GM18870 (cell line): Measurements from ENCODE around the gene CCDC27.

Experiments used
- ATAC-seq: cut with Tn5 transposase; IDR thresholded peaks from one replicate; pipeline ENCODE4 v1.9.1; 2021; ENCODE audit warnings: moderate library complexity; ENCODE audit not compliant: unreplicated experiment

Gene CCDC27

DNA sequence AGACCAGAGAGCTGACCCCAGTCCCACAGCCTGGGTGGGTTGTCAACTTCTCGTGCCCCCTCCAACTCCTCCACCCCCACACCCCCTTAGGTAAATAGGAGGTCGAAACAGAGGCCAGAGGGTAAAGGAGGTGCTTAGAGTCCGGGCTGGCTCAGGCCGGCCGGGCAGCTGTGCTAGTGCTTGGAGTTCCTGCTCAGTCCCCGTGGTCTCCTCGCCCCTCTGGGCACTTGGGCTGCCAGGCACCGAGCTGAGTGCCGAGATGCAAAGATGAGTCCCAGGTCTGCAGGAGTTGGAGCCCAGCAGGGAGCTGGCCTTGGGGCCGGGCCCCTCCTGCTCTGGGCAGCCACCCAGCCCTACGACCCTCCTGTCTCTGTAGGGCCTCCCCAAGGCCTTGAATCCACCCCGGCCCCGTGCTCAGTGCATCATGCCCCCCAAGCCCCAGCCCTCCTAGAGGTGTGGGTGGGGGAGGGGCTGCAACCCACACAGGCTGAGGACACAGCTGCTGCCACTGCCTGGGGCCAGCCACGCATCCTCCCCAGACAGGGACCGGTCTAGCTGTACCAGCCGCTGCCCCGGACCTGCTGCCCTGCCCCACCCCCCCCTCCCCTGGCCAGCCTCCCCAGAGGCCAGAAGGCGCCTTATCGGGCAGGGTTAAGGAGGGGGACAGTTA lies 22.2 kb downstream of the CCDC27 start:
- no peak for ATAC-seq

DNA sequence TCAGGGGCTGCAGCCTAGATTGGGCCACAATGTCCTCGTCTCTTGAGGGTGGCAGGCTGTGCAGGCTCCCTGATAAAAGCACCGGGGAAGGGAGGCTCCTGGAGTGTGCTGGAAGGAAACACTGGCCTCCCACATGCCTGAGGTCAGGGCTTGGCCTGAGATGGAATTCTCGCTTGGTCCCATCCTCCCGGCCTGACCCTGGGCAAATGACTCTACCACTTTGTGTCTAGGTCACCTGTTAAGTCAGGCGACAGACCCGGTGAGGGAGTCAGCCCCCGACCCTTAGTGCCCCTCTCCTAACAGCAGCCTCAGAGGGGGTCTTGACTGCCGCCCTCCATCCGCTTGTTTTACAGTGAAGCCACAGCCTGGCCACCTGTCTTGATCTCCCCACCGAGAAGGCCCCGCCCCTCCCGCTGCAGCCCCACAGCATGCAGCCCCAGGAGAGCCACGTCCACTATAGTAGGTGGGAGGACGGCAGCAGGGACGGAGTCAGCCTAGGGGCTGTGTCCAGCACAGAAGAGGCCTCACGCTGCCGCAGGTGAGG lies 22.8 kb downstream of the CCDC27 start:
- ATAC-seq: no peak

DNA sequence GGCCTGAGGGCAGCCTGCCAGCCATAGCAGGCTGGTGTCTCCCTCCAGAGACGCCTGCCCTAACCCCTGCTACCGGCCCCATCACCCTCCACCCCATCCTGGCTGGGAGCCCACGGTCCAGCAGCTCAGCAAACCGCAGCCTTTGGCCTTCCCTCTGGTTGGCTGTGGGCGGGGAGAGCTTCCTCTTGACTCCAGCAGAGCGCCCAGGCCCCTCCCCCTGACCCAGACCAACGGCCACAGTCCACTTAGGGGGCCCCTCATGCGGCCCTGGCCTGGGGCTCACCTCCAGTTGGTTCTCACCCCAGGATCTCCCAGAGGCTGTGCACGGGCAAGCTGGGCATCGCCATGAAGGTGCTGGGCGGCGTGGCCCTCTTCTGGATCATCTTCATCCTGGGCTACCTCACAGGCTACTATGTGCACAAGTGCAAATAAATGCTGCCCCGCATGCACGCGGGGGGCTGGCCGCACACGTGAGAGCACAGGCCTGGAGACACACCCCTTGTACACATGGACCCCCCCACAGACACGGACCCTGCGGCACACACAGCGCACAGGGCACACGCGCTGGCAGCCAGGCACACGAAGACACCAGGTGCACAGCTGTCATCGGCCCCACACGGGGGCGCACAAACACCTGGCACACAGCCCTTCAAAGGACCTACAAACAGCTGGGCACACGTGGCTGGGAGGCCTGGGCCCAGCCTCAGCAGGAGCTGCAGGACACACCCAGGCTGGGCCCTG lies 23.4 kb downstream of the CCDC27 start:
- no peak for ATAC-seq

DNA sequence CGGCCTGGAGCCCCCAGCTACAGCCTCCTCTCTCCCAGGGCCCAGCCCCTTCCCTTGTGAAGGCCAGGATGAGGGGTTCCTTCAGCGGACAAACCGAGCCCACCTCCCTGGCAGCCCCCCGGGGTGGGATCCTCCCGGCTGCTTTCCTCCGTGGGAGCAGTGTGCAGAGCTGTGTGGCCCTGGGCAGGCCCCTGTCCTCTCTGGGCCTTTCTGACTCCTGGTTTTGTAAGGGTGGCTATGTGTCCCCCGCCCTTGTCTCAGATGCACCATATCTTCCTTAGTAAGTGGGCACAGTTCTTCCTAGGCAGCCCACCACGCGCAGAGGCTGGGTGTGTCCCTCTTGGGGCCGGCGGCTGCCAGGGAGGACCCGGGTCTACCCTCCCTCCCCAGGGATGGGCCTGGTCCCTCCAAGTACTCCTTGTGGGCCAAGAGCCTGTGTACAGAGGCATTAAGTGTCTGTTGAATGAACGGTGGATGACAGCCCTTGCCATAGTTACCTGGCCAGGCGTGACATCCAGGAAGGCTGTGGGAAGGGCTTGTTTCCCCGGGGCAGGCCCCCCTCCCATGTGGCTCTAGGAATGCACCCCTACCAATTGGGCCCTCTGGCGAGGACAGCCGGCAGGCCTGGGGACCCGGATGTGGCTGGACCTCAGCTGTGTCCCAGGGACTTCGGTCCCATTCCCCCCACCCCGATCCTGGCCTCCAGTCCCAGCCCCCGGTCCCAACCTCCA lies 24.1 kb downstream of the CCDC27 start:
- no peak for ATAC-seq

DNA sequence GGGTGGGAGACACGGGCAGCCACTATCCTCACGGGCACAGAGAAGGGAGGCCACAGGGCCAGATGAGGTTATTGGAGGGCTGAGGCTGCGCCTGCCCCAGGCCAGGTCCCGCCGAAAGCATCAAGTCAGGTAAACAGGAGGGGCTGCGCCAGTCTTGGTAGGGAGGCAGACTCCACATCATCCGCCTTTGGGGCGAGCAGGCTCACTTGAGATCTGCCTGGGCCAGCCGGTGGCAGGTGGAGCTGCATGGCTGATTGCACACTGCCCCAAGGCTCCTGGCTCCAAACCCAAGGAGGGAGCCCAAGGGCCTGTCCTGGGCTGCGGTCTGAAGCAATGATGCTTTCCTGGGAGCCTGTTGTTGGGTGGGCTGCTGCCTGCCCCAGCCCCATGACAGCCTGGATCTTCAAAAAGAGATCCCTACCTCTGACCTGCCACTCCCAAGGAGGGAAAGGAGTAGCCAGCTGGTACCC lies 24.9 kb downstream of the CCDC27 start:
- no peak for ATAC-seq

DNA sequence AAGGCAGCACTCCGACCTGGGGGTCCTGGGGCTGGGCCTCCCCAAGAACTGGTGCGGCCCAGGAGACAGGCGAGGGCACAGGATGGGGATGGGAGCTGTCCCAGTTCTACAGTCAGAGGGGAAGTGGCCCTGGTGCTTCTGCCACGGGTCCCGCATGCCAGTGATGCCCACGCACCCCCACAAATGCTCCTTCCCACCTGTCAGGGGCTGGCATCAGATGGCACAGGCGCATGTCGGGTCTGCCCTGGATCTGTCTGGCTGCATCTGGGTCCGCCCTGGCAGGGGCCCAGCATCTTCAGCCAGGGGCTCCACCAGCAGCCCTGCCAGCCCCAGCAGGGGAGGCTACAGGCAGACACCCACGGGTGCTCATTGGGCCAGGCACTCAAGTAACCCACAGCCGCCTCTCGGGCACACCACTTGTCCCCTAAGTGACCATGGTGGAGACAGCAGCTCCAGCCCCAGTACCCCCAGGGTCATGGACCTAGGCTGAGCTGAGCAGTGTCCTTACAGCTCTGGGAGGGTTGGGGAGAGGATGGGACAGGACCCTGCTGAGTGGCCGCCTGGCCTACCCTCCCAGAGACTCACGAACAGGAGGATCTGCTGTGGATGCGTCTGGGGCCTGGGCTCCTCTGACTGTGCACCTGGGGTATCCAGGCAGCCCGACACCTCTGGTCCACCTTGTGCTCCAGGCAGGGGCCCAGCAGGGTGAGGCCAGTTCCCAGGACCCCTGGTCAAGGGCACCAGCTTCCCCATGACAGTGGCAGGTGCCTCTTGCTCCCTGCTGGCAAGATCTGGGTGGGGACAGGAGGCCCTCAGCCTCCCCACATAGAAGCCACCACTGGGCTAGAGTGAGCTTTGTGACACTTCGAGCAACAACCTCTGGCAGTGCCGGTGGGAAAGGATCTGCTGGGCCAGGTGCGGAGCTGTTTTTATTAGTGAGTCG lies 25.7 kb downstream of the CCDC27 start:
- no peak for ATAC-seq

DNA sequence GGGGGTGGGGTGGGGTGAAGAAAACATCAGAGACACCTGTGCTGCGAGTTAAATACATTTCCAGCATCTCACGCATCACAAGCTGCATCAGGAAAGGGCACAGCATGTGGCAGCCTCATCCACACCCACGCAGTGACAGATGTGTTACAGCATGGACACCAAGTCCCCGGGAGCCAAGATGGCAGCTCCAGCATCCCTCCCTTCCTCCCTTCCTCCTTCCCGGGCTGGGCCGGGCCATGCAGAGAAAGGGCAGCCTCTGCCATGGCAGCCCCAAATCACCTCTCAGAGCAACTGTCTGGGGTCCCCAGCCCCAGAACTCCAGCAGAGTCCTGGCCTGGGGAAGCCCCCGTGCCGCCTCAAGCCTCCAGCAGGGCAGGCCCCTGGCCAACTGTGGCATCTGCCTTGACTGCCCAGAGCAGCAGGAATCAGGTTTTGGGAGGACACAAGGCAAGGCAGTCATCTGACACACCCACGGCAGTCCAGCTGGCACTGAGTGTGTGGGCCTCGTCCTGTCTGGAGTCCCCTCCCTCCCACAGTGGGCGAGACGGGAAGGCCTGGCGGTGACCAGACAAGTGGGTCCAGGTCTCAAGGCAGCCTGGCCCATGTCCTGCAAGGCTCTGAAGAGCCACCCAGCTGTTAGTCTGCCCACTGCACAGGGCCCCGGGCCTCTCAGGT lies 26.5 kb downstream of the CCDC27 start:
- no peak for ATAC-seq

DNA sequence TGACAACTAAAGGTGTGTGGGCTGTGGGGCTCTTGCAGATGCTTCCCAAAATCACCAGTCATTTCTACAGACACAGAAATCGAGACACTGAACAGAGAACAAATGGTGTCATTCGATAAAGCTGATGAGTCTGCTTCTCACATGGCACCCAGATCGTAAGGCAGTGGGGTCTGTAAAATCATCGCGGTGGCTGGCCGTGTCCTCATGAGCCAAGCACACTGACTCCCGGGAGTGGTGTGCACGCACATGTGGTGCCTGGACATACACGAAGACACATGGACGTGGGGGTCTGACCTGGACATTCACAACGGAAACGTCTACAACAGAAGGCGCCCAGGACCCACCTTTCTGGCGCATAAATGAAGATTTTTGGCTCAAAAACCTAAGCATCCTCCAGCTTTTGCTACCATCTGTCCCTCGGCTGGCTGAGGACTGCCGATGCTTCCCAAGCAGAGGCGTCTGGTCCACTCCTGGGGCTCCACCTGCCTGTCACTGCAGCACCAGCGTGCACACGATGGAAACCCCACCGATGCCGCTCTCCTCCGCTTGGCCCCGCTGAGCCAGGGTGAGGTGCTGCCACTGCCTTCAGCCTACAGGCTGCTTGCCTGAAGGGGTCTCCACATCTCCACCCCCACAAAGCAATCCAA lies 27.1 kb downstream of the CCDC27 start:
- no peak for ATAC-seq

DNA sequence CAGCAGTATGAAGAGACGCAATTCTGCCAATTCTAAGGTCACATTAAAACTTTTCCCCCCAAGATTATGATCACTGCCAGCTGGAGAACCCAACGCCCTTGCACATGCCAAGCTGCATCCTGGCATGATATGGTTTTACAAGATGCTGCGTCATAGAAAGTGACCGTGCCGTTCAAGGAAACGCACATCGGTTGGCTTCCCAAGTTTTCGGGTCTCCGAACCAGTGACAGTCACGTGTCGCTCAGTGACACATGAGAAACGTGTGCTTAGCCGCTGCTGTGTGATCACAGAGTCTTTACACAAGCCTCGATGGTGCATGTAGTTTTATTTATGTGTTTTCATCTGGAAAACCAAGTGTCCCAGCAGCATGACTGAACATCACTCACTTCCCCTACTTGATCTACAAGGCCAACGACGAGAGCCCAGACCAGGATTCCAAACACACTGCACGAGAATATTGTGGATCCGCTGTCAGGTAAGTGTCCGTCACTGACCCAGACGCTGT lies 27.7 kb downstream of the CCDC27 start:
- ATAC-seq: no peak

DNA sequence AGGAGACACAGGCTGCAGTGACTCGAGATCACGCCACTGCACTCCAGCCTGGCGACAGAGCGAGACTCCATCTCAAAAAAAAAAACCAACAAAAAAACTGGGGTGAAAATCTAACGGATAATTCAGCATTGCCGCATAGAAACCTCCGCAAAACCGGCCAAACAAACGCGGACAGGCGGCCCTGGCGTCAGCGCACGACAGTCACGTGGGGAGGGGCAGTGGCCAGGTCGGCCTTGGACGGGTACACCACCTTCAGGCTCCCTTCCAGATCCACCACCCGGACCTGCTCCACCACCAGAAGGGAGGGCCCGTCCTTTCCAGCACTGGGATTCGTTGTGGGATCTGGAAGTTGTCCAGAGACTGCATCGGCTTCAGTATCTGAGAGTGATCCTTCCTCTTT lies 28.7 kb downstream of the CCDC27 start:
- ATAC-seq: no peak

DNA sequence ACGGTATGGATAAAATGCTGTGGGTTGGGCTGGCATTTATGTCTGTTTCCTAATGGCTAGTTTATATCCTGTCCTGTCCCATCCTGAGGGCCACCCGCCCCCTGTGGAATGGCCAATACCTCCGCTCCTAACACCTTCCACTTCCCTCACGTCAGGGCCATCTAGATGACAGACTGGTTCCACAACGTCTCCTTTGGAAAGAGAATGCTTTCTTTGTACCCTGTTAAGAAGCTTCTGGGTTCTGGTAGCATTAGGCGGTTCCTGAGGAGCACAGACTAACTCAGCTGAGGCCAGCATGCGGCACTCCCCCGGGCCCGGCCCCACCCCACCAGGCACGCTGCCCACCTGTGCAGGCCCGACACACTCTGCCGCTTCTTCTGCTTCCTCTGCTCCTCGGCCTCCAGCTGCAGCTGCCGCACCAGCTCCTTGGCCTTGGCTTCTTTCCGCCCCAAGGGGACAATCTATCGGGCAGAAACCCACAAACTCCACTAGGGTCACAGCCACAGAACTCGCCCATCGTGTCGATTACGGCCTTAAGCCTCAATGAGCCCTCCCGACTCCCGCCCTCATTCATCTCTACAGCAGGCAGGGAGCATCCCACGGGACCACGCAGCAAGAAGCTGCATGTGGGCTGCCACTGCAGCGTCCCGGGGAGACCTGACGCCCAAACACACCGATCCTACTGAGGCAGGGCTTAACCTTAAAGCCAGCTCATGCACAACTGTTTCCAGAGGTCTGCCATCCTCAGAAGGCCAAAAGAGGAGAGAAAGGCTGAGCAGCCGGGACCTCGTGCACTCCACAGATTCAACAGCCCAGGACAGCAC lies 31.6 kb downstream of the CCDC27 start:
- ATAC-seq: no peak

DNA sequence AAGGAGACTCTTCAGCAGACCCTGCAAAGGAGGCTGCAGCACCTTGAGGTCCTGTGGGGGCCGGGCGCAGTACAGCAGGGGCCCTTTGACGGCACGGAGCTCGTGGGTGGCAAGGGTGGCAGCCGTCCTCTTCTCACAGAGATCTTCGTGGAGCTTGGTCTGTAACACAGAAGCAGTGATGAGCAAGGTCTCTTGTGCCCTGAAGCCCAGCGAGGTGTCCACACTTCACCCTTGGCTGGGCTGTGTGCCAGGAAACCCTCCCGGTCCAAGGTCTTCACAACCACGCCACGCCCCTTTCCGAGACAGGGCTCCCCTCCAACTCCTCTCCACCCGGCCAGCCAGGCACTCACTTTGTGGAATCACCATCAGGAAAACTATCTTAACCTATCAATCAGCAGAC lies 32.8 kb downstream of the CCDC27 start:
- ATAC-seq: no peak

DNA sequence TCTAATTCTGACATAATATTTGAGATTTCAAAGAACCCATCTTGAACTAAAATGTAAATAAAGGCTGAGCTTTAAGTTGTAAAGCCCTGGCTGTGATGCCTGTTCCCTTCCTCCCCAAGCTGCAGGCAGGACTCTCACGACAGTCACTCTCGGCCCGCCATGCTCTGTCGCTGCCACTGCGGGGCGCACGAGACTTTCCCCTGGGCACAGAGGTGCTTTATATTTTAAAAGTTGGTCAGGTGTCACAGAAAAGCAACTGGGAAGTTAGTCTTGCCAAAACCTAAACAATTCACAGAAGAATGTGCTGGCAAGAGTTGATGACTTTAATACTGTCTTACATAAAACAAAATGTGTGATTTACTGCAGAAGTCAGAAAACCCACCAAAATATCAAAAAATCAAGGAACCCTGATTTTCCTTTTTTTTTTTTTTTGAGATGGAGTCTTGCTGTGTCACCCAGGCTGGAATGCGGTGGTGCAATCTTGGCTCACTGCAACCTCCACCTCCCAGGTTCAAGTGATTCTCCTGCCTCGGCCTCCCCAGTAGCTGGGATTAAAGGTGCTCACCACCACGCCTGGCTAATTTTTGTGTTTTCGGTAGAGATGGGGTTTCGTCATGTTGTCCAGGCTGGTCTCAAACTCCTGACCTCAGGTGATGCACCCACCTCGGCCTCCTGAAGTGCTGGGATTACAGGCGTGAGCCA lies 33.4 kb downstream of the CCDC27 start:
- no peak for ATAC-seq

DNA sequence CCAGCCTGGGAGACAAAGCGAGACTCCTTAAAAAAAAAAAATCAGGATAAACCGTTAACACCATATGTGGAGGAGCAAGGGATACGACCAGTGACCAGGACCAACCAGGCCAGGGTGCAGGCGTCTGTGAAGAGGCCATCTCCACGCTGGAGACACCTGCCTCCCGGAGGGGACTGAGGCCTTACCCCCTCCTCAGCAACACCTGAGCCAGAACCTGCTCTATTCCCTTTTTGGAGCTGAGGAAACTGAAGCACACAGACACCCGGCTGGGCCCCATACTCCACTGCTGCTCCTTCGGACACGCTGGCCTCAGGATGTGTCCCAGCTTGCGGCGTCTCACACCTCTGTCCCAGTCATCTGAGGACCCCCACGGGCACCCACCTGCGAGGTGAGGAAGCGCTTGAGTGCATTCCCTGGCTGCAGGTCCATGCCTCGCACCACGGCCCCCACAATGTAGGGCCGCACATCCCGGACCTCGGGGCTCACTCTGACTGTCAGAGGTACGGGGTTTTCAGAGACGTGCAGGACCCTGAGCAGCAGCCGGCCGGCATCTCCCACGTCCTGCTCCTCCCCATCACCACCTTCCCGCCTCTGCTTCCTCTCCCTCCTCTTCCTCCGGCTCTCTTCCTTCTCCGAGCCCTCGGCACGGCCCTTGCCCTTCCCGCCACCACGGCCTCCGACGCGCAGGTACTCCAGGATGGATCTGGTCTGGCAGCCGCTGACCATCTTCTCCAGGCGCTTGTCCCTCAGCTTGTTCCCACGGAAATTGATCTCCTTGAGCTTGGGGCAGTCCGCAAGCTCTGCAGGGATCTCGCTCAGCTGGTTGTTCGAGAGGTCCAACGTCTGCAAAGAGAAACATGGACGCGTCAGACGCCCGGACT lies 34.5 kb downstream of the CCDC27 start:
- no peak for ATAC-seq

DNA sequence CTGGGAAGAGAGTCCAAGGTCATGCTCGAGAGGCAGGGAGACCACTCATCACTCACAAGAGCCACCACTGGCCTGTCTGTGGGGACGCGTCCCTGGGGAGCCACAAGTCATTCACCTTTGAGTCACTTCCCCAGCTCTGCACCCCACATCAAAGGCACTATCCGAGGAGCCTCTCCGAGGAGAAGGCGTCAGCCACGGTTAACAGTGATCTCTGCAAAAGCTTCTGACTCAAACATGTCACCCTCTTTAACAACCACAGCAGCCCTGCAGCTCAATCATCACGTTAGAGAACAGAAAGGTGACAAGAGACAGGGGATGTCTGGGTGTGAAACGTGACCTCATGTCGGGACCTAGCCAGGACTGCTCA lies 35.1 kb downstream of the CCDC27 start:
- no peak for ATAC-seq

DNA sequence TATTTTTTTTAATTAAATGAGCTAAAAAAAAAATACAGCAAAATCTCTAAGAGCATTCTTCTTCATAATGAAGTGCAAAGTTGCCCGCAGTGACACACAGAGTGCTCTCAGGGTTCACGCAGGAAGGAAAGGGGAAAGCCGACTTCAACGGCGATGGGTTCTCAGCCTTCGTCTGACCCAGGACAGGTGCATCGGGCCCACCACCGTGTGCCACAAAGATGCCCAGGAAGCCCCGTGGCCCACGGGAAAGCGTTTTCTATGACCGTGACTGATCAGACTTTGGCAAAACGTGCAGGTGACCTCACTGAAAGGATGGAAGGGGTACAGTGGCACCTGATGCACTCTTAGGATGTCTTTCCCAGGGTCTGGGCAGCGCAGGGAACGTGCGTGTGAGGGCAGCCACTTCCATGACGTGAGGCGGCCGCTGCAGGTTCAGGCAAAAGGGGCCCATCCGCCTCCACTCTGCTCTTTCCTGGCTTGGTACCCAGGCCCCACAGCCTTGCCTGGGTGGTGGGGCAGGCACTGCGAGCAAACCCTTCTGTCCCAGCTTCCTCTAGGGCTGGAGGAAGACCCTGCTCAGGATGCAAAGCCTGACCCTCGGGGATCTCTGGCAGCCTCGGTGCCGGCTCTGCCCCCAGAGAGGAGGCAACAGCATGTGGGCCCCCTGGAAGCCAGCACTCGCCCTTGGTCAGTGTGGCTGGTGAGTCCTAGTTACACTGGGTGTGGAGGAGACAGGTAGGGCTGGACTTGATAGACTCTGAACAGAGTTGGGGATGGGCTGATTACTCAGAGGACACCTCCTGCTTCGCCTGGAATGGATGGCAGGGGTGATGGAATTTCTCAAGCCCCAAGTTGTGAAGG lies 35.7 kb downstream of the CCDC27 start:
- no peak for ATAC-seq
